Activated naive CD4-positive, alpha-beta T cell treated with anti-CD3 and anti-CD28 coated beads, Interleukin-2, amount 10 ng/mL, durations not matched to agents 7 days and 5 days (primary cell): ENCODE data around the gene GRK5.

Experiments used
- CTCF ChIA-PET: fragments of 350-600 bp; sonication (Branson Sonifier 250); formaldehyde crosslinking; loops from one replicate; lab custom pipeline; 2021; ENCODE audit warnings: antibody characterized with exemption; lab: Charles Lee
- DNase-seq: peaks from one replicate; pipeline ENCODE4 v3.0.0-alpha.2; 2020
- H3K27ac Mint-ChIP-seq: one replicate; pipeline ENCODE4 v1.8.0; 2021; ENCODE audit warnings: mild to moderate bottlenecking, moderate library complexity, mixed read lengths
- H3K27me3 Mint-ChIP-seq: one replicate; pipeline ENCODE4 v1.8.0; 2021; ENCODE audit warnings: mild to moderate bottlenecking, mixed read lengths
- H3K36me3 Mint-ChIP-seq: one replicate; pipeline ENCODE4 v1.8.0; 2021; ENCODE audit warnings: mixed read lengths
- H3K4me1 Mint-ChIP-seq: one replicate; pipeline ENCODE4 v1.8.0; 2021; ENCODE audit warnings: mixed read lengths
- H3K4me3 Mint-ChIP-seq: one replicate; pipeline ENCODE4 v1.8.0; 2021; ENCODE audit warnings: mild to moderate bottlenecking, moderate library complexity, mixed read lengths
- H3K9me3 Mint-ChIP-seq: one replicate; pipeline ENCODE4 v1.8.0; 2021; ENCODE audit warnings: mixed read lengths

GRK5 gene

DNA sequence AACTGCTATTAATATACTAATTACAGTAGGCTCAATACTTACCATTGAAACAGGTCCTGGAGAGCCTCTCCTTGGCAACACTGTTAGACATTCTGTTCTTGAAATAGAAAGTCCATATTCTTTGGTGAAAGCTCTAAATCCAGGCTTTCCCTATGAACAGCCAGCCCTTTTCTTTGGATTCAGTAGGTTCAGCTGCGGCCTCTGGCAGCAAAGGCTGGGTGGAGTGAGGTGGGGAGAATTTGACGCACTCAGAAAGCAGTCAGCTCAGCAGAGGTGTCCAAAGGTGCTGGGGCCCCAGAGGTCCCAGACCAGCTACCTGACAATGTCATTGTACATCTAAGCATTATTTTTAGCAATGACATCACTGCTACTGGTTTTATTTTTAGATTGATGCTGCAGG lies 146.1 kb downstream of the GRK5 start:
- Mint-ChIP-seq H3K27me3 (no peaks in the 10 kb centered on the region), H3K9me3 (peaks cover 42% of the 10 kb centered on the region), H3K36me3 (peaks cover 57% of the 10 kb centered on the region), H3K4me1 (no peaks in the 10 kb centered on the region), H3K4me3 (no peak overlapping the region), H3K27ac (no peak overlapping the region)
- CTCF ChIA-PET = no interaction called here
- DNase-seq = no peak

DNA sequence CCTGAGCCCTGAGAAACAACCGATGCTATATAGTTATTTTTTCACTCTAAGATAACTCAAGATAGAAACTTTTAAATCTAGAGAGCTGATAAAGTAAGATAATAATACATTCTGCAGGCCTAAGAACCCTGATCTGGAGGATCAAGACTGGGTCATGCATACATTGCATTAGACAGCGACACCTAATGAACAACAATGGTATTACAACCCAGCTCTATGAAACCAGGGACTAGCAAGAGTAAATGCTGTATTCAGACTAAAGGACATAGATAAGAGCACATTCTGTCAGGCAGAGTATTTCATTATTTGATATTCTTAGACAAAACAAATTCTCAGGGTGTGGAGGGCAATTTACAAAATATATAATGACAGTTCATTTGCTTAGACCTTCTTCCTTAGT lies 148.6 kb downstream of the GRK5 start:
- H3K27me3 Mint-ChIP-seq = no peaks in the 10 kb centered on the region
- no peak for DNase-seq
- H3K27ac Mint-ChIP-seq = no peak overlapping the region
- H3K4me1 Mint-ChIP-seq = peaks cover 16% of the 10 kb centered on the region
- H3K36me3 Mint-ChIP-seq = peaks cover 55% of the 10 kb centered on the region
- peaks cover 38% of the 10 kb centered on the region for H3K9me3 Mint-ChIP-seq
- CTCF ChIA-PET = interaction anchor here (0.9 to 2.5 kb wide), 4 partner anchors 8 to 49 kb away, joined by 3 to 7 read pairs (median 3); no protein-coding TSS in a partner anchor
- H3K4me3 Mint-ChIP-seq = no peak overlapping the region

- peaks cover 39% of the 10 kb centered on the region for H3K36me3 Mint-ChIP-seq
- DNase-seq = no peak
- H3K27me3 Mint-ChIP-seq = no peaks in the 10 kb centered on the region
- CTCF ChIA-PET = interaction anchor here (2.5 kb wide), 1 partner anchor 9 kb away, joined by 7 read pairs; no protein-coding TSS in a partner anchor
- H3K27ac Mint-ChIP-seq = no peak overlapping the region
- peaks cover 18% of the 10 kb centered on the region for H3K4me1 Mint-ChIP-seq
- H3K9me3 Mint-ChIP-seq = peaks cover 25% of the 10 kb centered on the region
- no peak overlapping the region for H3K4me3 Mint-ChIP-seq
Measured at GRCh38 chr10:119357412-119358151, 150.2 kb downstream of the GRK5 start.

GRCh38 chr10:119358152-119358512 lies 150.8 kb downstream of the GRK5 start:
- no peaks in the 10 kb centered on the region for H3K27me3 Mint-ChIP-seq
- CTCF ChIA-PET = no interaction called here

DNA sequence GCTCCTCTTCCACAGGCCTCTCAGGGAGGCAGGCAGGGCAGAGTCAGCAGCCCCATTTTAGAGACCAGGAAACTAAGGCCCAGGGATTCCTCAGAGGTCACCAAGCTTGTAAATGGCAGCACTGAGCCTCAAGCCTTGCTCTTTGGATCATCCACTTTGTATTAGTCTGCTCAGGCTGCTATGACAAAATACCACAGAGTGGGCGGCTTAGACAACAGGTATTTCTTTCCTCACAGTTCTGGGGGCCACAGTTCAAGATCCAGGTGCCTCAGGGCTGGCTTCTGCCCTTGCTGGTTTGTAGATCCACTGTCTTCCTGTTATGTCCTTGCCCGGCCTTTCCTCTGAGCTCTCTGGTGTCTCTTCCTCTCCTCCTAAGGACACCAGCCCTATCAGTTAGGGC lies 151.2 kb downstream of the GRK5 start:
- H3K27me3 Mint-ChIP-seq = no peaks in the 10 kb centered on the region
- no peak for DNase-seq
- H3K4me3 Mint-ChIP-seq = no peak overlapping the region
- no peak overlapping the region for H3K27ac Mint-ChIP-seq
- H3K36me3 Mint-ChIP-seq = peaks cover 35% of the 10 kb centered on the region
- H3K4me1 Mint-ChIP-seq = peaks cover 18% of the 10 kb centered on the region
- peaks cover 22% of the 10 kb centered on the region for H3K9me3 Mint-ChIP-seq
- CTCF ChIA-PET = no interaction called here

More at GRCh38 chr10:119358152-119358512, 150.8 kb downstream of the GRK5 start:
- Mint-ChIP-seq H3K27ac (no peak overlapping the region), H3K9me3 (peaks cover 22% of the 10 kb centered on the region), H3K4me1 (peaks cover 18% of the 10 kb centered on the region), H3K36me3 (peaks cover 35% of the 10 kb centered on the region), H3K4me3 (no peak overlapping the region)
- no peak for DNase-seq

- CTCF ChIA-PET = no interaction called here
- peaks cover 35% of the 10 kb centered on the region for H3K36me3 Mint-ChIP-seq
- peaks cover 22% of the 10 kb centered on the region for H3K9me3 Mint-ChIP-seq
- no peak for DNase-seq
- H3K4me1 Mint-ChIP-seq = peaks cover 18% of the 10 kb centered on the region
- H3K27ac Mint-ChIP-seq = no peak overlapping the region
- H3K4me3 Mint-ChIP-seq = no peak overlapping the region
- no peaks in the 10 kb centered on the region for H3K27me3 Mint-ChIP-seq
Measured at GRCh38 chr10:119359025-119359424, 151.7 kb downstream of the GRK5 start.

- H3K27me3 Mint-ChIP-seq = no peaks in the 10 kb centered on the region
- CTCF ChIA-PET = interaction anchor here (0.6 kb wide), 1 partner anchor 580 kb away, joined by 4 read pairs; no protein-coding TSS in a partner anchor
- no peak overlapping the region for H3K4me3 Mint-ChIP-seq
- no peak for DNase-seq
- peaks cover 18% of the 10 kb centered on the region for H3K4me1 Mint-ChIP-seq
- peaks cover 22% of the 10 kb centered on the region for H3K9me3 Mint-ChIP-seq
- H3K36me3 Mint-ChIP-seq = peaks cover 34% of the 10 kb centered on the region
- H3K27ac Mint-ChIP-seq = peak overlapping the region; percentile 16
Measured at GRCh38 chr10:119360181-119360921, 153.0 kb downstream of the GRK5 start.

- H3K27ac Mint-ChIP-seq = no peak overlapping the region
- peaks cover 18% of the 10 kb centered on the region for H3K4me1 Mint-ChIP-seq
- CTCF ChIA-PET = interaction anchor here (0.7 kb wide), 1 partner anchor 9 kb away, joined by 5 read pairs; no protein-coding TSS in a partner anchor
- no peaks in the 10 kb centered on the region for H3K27me3 Mint-ChIP-seq
- no peak overlapping the region for H3K4me3 Mint-ChIP-seq
- peaks cover 29% of the 10 kb centered on the region for H3K36me3 Mint-ChIP-seq
- H3K9me3 Mint-ChIP-seq = peaks cover 16% of the 10 kb centered on the region
- no peak for DNase-seq
Measured at GRCh38 chr10:119361037-119361436, 153.7 kb downstream of the GRK5 start.

DNA sequence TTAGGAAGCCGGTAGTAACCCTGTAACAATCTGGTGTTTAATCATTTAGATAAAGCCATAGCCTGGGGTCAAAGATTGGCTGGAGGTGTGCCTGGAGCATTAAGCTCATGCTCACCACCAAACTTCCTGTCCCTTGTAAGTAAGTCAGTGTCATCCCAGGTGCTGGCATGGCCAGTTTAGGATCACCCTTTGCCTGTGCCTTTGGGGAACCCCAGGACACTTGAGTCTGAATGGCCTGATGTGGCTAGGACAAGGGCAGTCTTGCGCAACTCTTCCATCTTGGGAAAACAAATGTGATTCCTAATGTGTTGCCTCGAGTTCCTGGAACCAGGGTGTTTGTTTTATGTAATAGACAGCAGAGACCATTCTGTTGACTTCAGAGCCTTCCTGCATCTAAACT lies 154.8 kb downstream of the GRK5 start:
- Mint-ChIP-seq H3K36me3 (peaks cover 18% of the 10 kb centered on the region), H3K27ac (no peak overlapping the region), H3K4me3 (no peak overlapping the region), H3K9me3 (peaks cover 6% of the 10 kb centered on the region), H3K27me3 (no peaks in the 10 kb centered on the region), H3K4me1 (peaks cover 18% of the 10 kb centered on the region)
- DNase-seq = no peak
- CTCF ChIA-PET = no interaction called here

GRCh38 chr10:119364645-119365600 lies 157.6 kb downstream of the GRK5 start:
- no peak for DNase-seq
- Mint-ChIP-seq H3K36me3 (peaks cover 5% of the 10 kb centered on the region), H3K9me3 (no peaks in the 10 kb centered on the region), H3K27me3 (no peaks in the 10 kb centered on the region), H3K4me3 (no peak overlapping the region), H3K4me1 (peaks cover 21% of the 10 kb centered on the region), H3K27ac (no peak overlapping the region)
- CTCF ChIA-PET = interaction anchor here (0.8 to 2.3 kb wide), 4 partner anchors 9 to 165 kb away, joined by 3 to 7 read pairs (median 4); no protein-coding TSS in a partner anchor

DNA sequence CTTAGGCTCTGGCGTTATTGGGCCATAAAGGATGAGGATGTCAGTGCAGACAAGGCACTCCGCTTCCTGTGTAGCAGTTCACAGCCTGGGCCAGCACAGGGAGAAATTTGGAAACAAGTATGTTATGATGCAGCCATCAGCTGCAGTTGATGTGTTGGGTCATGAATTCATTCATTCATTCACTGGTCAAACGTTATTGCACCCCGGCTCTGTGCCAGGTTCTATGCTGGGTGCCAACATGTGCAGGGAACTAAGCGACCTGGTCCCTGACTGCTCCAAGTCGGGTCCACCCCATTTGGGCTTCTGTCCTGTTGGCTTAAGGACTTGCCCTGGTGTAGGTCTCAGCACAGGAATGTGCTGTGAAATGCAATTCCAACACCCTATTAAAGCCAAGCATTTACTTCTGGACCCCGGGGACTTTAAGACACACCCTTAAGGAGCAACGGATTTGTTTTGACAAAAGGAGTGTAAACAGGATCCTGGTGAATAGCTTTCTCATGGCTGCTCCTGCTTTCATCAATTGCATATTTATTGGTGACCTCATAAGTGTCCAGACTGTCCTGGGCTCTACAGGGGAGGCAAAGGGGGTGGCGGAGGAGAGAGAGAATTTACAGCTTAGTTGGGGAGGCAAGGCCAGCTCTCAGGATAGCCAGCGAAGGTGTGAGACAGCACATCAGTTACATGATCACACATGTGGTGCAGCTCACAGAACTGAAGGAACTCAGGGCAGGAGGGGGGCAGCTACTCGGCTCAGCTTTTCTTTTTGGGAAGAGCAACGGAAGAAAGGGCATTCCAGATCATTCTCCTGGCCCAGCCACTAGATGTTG lies 158.6 kb downstream of the GRK5 start:
- CTCF ChIA-PET = interaction anchor here (0.6 to 2.3 kb wide), 3 partner anchors 10 to 122 kb away, joined by 3 to 7 read pairs (median 3); no protein-coding TSS in a partner anchor
- no peak overlapping the region for H3K27ac Mint-ChIP-seq

DNA sequence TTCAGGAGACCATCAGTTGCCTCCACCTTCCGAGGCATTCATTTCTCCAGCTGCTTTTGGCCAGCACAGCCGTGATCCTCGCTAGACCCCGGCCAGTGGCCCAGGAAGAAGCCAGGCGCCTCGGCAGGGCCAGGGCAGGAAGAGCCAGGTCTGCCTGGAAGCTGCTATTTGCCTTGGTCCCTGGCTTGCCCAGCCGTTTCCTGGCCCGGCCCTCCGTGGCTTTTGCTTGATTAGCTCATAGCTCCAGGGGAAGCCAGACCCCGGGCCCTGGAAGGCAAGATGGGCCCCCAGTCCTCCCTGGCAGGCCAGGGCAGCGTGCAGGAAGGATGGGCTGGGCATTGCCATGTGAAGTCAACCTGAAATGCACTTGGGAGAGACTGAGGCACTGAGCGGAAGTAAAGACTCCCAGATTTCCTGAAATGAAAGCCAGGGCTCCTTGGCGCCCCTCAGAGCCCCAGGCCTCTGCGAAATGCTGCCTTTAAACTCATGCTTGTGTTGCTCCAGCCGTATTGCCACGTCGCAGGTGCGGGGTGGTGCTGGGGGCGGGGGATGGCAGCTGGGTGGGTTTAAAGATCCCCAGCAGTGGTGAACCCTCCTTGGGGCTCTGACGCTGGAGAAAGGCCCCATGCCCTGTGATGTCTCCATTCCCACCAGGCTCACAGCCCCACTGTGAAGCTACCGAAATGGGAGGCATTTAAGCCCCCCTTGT lies 160.6 kb downstream of the GRK5 start:
- CTCF ChIA-PET = interaction anchor here (1.1 kb wide), 1 partner anchor 162 kb away, joined by 3 read pairs; no protein-coding TSS in a partner anchor
- Mint-ChIP-seq H3K36me3 (peaks cover 2% of the 10 kb centered on the region), H3K9me3 (no peaks in the 10 kb centered on the region), H3K4me1 (peaks cover 27% of the 10 kb centered on the region), H3K27ac (no peak overlapping the region), H3K4me3 (no peak overlapping the region), H3K27me3 (no peaks in the 10 kb centered on the region)
- no peak for DNase-seq

More for the DNA sequence above, 158.6 kb downstream of the GRK5 start:
- no peak for DNase-seq
- H3K27me3 Mint-ChIP-seq = no peaks in the 10 kb centered on the region
- H3K36me3 Mint-ChIP-seq = no peaks in the 10 kb centered on the region
- no peak overlapping the region for H3K4me3 Mint-ChIP-seq
- peaks cover 24% of the 10 kb centered on the region for H3K4me1 Mint-ChIP-seq
- no peaks in the 10 kb centered on the region for H3K9me3 Mint-ChIP-seq
